ENCODE data around the gene PLEKHA5.
"Not testable (repeated sequence)": the region's sequence is repeated elsewhere in the genome, so short reads cannot be mapped to it uniquely, and the experiment has no call there.

The PLEKHA5 gene

DNA sequence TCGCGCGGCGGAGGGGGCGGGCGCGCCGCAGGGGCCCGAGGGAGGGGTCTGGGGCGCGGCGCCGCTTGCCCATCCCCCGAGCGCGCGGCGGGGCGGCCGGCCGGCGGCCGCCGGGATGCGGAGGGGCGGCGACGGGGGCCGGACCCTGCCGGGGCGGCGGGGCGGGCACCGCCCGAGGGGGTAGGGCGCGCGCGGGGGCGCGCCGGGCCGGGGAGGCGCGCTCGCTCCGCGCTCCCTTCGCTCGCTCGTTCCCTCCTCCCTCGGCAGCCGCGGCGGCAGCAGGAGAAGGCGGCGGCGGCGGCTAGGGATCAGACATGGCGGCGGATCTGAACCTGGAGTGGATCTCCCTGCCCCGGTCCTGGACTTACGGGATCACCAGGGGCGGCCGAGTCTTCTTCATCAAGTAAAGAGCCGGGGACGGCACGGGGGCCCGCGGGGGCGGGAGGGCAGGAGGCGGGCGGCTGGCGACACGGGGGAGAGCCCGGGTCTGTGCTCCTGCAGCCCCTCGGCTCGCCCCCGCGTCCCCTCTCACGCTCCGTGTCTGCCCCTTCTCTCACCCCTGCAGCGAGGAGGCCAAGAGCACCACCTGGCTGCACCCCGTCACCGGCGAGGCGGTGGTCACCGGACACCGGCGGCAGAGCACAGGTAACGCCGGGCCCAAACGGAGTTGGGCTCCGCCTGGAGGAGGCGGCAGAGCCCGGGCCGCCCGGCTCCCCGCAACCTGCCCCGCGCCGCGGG, at the start of gene PLEKHA5:
PLEKHA5 (plus strand) TSS at position 248 of the 738 bp plus-strand sequence; CDS start at position 315, 67 bp downstream.
- DNase-seq (ENCODE audit: low spot score), result peak; percentile 36

GRCh38 chr12:19080918-19081317, 48.6 kb upstream of the PLEKHA5 start:
- DNase-seq (ENCODE audit: low spot score), result no peak

DNA sequence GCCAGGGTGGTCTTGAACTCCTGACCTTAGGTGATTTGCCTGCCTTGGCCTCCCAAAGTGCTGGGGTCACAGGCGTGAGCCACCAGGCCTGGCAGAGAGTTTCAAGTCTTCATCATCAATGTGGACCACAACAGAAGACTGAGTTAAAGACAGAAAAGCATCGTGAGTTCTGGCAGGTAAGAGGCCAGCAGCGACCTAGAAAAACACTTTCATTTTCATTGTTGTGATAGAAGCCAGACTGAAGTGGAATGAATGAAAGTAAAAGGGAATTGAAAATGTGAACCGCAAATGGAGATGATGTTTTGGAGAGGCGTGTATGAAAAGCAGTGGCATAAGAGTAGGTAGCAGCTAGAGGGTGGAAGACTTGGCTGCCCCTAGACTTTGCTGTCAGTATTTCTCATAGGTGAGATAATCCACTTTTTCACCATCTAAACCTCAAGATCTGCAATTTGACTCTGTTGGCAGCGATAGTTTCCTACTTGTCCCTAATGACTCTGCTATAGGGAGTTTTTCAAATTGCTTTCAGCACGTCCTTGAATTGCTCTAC, 47.1 kb upstream of the PLEKHA5 start:
- no peak for DNase-seq (ENCODE audit: low spot score)

- DNase-seq (ENCODE audit: low spot score), result no peak
Measured at GRCh38 chr12:19084547-19084946, 45.0 kb upstream of the PLEKHA5 start.

DNA sequence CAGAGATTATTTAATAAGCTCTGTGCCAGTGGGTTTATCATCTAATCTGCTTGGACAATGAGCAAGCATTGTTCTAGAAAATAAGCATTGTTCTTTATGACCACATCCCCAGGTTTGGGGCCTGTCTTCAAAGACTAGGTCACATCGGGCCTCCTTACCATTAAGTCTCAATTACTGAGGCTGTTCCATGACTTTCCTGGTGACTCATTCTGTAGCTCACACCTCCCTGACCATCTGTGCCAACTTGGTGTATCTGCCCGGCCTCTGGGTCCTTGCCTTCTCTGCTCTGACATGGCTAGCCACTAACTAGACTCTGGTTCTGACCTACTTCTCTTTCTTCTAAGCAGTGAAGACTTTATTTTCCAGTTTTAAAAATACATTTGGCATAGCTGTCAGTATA, 44.4 kb upstream of the PLEKHA5 start:
- DNase-seq (ENCODE audit: low spot score), result no peak

- DNase-seq (ENCODE audit: low spot score), result no peak
Measured at GRCh38 chr12:19088606-19089005, 40.9 kb upstream of the PLEKHA5 start.

- DNase-seq (ENCODE audit: low spot score), result not testable (repeated sequence)
Measured at GRCh38 chr12:19092482-19092881, 37.1 kb upstream of the PLEKHA5 start.

- DNase-seq (ENCODE audit: low spot score), result no peak
Measured at GRCh38 chr12:19093218-19093617, 36.3 kb upstream of the PLEKHA5 start.

DNA sequence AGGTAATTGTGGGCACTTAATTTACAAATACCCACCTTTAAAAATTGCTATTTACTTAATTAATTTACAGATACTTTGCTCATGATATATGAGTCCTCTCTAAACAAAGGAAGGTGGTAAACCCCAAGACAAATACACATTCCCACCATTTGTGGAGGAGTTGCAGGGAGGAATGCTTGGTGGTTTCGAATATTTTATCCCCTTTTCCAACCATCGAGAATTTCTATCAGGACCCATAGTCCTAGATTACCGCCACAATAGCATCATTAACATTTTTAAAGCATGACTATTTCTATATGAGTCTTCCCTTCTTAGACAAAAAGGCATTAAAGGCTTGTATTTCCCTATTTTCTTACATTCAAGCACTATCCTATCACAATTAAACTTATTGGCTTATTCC, 34.2 kb upstream of the PLEKHA5 start:
- DNase-seq (ENCODE audit: low spot score), result no peak

GRCh38 chr12:19095756-19096480, 33.6 kb upstream of the PLEKHA5 start:
- DNase-seq (ENCODE audit: low spot score), result no peak

DNA sequence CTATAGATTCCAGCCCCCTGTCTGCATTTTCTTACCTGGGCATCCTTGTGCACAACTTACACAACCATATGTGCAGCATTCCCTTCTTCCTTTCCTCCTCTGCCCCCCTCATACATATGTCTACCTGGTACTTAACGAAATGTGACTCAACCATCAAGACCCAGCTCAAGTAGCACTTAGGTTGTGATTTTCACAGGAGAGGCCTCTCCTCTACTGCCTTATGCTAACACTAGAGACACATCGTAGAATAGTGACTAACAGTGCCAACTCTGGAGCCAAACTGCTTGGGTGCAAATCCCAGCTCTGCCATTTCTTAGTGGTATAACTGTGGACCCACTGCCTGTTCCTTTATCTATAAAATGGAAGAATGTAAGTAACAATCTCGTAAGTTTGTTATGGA, 24.1 kb upstream of the PLEKHA5 start:
- DNase-seq (ENCODE audit: low spot score), result no peak

DNA sequence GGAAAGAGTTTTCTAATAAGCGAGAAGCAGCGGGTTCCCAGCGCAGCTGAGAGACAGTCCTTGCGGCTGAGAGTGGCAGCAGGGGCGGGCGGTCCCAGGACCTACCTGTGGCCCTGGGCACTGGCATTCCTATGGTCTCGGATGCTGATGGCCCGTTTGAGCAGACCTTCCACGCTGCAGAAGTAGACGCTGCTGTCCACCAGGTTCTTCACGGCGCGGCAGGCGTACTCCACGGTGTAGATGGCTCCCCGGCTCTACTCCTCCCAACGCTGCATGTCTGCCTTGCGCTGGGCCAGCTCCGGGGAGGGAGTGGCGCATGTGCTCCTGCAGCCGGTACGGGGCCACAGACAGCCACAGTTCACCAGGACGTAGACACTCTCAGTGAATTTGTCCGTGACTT, 21.8 kb upstream of the PLEKHA5 start:
- no peak for DNase-seq (ENCODE audit: low spot score)

DNA sequence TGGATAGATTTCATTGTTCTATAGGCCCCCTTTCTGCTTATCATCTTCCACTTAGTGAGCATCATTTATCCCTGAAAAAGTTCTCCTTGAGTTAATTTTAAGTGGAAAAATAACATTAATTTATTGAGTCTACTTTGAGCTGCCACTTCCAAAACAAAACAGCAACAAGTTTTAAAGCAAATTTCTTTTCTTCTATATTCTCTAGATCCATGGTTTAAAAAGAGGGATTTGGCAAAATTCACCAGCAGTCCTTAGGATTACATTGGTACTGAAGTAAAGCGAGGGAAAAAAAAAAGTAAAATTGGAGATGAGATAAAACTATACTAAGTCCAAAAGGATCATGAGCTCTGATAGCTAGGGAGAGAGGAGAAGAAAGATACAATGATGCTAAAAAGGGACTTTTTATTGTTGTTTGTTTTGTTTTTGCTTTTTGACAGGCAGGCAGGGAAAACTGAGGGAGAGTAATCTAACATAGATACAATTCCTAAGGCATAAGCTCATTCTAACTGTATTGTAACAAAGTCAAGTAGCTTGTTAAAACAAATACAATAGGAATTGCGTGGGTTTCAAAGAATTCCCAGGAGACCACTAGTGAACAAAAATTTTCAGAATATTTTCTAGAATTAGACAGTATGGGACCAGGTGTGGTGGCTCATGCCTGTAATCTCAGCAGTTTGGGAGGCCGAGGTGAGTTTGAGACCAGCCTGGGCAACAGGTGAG, 19.2 kb upstream of the PLEKHA5 start:
- DNase-seq (ENCODE audit: low spot score), result no peak

DNA sequence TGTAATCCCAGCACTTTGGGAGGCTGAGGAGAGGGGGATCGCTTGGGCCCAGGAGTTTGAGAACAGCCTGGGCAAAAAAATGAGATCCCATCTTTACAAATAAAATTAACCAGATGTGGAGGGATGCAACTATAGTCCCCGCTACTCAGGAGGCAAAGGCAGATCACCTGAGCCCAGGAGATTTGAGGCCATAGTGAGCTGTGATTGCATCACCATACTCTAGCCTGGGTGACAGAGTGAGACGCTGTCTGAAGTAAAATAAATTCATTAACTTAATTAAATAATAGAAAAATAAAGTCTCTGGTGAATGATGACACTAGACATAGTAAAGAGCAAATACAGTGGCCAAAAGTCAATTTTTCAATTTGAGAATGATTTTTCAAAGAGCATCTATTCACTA, 16.1 kb upstream of the PLEKHA5 start:
- DNase-seq (ENCODE audit: low spot score), result no peak

DNA sequence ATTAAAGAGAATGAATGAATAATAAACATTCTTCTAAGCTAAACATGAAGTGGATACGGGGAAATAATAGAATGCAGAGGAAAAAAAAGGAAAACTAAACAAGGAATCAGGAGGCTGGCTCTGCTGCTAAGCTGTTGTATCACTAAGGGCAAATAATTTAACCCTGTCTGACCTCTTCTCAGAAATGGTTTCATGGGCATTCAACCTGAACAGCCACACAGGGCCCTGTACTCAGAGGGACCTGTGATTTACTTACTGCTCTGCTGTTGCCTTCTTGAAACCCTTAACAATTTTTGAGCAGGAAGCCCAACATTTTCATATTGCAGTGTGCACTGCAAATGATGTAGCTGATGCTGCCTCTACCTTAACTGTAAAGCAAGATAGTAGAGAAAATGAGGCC, 14.2 kb upstream of the PLEKHA5 start:
- DNase-seq (ENCODE audit: low spot score), result no peak

GRCh38 chr12:19119440-19119839, 10.1 kb upstream of the PLEKHA5 start:
- DNase-seq (ENCODE audit: low spot score), result no peak

DNA sequence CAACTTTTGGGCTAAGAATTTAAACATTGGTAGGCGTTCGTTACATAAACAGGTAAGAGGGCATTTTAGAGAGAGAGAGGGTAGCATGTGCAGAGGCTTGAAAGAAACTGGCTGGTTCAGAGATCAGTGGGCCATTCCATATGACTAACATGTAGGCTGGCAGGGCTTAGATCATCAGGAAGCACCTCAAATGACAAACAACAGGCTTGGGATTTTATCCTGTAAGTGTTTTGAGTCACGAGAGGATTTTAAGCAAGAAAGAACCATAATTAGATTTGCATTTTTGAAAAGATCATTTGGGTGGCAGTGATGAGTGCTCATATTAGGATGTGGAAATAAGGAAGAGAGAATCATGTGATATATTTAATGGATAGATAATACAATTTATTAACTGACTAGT, 8.7 kb upstream of the PLEKHA5 start:
- peak; percentile 52 for DNase-seq (ENCODE audit: low spot score)

- DNase-seq (ENCODE audit: low spot score), result no peak
Measured at GRCh38 chr12:19121449-19122018, 8.0 kb upstream of the PLEKHA5 start.

DNA sequence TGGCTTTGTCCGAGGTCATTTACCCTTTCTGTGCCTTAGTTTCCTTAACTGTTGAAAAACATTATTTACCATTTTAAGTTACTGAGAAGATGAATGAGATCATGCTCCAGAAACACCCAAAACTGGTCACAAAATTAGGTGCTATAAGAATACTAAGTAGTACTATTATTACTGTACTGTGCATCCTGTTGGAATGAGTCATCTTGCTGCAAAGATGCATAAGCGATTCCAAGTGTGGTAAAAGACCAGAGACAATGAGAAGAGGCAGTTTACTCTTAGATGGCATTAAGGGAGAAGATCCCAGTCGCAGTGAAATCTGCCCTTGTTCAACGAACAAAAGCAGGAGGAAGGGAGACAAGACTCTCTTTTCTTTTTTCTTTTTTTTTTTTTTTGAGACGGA, 4.2 kb upstream of the PLEKHA5 start:
- peak; percentile 60 for DNase-seq (ENCODE audit: low spot score)

DNA sequence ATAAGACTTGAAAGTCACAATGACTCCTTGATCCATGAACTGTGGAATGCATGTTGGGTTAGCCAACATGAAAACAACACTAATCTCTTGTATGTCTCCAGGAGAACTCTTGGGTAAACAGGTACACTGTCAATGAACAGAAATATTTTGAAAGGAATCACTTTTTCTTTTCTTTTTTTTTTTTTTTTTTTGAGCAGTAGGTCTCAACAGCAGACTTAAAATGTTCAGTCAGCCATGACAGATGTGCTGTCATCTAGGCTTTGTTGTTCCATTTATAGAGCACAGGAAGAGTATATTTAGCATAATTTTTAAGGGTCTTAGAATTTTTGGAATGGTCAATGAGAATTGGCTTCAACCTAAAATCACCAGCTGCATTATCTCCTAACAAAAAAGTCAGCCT, 2.3 kb upstream of the PLEKHA5 start:
- no peak for DNase-seq (ENCODE audit: low spot score)

DNA sequence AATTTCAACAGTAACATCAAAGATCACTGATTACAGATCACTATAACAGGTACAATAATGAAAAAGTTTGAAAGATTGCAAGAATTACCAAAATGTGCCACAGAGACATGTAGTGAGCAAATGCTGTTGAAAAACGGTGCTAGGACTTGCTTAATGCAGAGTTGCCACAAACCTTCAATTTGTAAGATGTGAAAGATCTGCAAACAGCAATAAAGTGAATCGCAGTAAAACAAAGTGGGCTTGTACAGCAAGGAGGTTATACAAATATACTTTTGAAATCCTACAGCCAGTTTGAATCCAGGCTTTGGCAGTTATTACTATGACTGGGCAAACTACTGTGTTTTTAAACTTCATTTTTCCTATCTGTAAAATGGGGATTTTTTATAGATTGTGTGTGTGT, 1.0 kb upstream of the PLEKHA5 start:
- DNase-seq (ENCODE audit: low spot score), result no peak

DNA sequence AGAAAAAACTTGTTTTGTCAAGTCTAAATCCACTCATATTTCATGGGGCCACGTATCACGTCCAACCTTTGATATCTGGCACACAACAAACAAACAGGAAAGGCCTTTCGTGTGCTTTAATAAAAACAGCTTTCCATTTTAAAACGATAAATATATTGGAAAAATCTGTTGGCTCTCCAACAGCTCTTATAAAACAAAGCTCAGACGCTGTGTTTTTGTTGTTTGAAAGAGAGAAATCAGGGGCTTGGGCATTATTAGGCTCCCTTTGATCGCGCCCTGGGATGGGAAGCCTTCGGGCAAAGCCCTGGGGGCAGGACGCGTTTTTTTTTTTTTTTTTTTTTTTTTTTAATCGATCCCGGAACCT, 429 bp upstream of the PLEKHA5 start:
- DNase-seq (ENCODE audit: low spot score), result no peak

Measured in kidney capillary endothelial cell (primary cell).